ENCODE measurements around the gene OSGEP.

GRCh38 chr14:20446889-20447288 is 7.7 kb downstream of the OSGEP start:
- TF ChIP-seq CTCF (IDR thresholded peaks at IDR 0.05) (no peak), POLR2A (IDR thresholded peaks at IDR 0.05) (no peak)

Data from esophagus squamous epithelium (tissue), 4 donors.